ENCODE results near the gene RFX4.
"Not testable (repeated sequence)": the region's sequence is repeated elsewhere in the genome, so short reads cannot be mapped to it uniquely, and the experiment has no call there.

The RFX4 gene

GRCh38 chr12:106648736-106649135 is 65.9 kb downstream of the RFX4 start:
- no peak for FAIRE-seq

- no peak for FAIRE-seq
Measured at GRCh38 chr12:106651552-106651951, 68.7 kb downstream of the RFX4 start.

GRCh38 chr12:106652510-106653015 is 69.8 kb downstream of the RFX4 start:
- no peak for FAIRE-seq

GRCh38 chr12:106655577-106655976 is 72.8 kb downstream of the RFX4 start:
- FAIRE-seq = no peak

GRCh38 chr12:106657488-106657887 is 74.7 kb downstream of the RFX4 start:
- no peak for FAIRE-seq

- FAIRE-seq = no peak
Measured at GRCh38 chr12:106663385-106663784, 80.6 kb downstream of the RFX4 start.

GRCh38 chr12:106669216-106669615 is 86.4 kb downstream of the RFX4 start:
- no peak for FAIRE-seq

- FAIRE-seq = no peak
Measured at GRCh38 chr12:106670131-106670530, 87.3 kb downstream of the RFX4 start.

- no peak for FAIRE-seq
Measured at GRCh38 chr12:106671840-106672239, 89.0 kb downstream of the RFX4 start.

- FAIRE-seq = no peak
Measured at GRCh38 chr12:106672314-106673025, 89.7 kb downstream of the RFX4 start.

GRCh38 chr12:106673141-106673540 is 90.3 kb downstream of the RFX4 start:
- FAIRE-seq = no peak

GRCh38 chr12:106675651-106676435 is 93.0 kb downstream of the RFX4 start:
- no peak for FAIRE-seq

- FAIRE-seq = no peak
Measured at GRCh38 chr12:106679574-106679973, 96.8 kb downstream of the RFX4 start.

- no peak for FAIRE-seq
Measured at GRCh38 chr12:106680280-106680679, 97.5 kb downstream of the RFX4 start.

- FAIRE-seq = no peak
Measured at GRCh38 chr12:106681210-106681609, 98.4 kb downstream of the RFX4 start.

- no peak for FAIRE-seq
Measured at GRCh38 chr12:106682594-106683234, 99.9 kb downstream of the RFX4 start.

- no peak for FAIRE-seq
Measured at GRCh38 chr12:106684497-106684896, 101.7 kb downstream of the RFX4 start.

GRCh38 chr12:106685381-106685780 is 102.6 kb downstream of the RFX4 start:
- no peak for FAIRE-seq

- no peak for FAIRE-seq
Measured at GRCh38 chr12:106687672-106688071, 104.9 kb downstream of the RFX4 start.

- FAIRE-seq = no peak
Measured at GRCh38 chr12:106690569-106691305, 107.9 kb downstream of the RFX4 start.

- FAIRE-seq = not testable (repeated sequence)
Measured at GRCh38 chr12:106692033-106692432, 109.2 kb downstream of the RFX4 start.

- no peak for FAIRE-seq
Measured at GRCh38 chr12:106692896-106693820, 110.4 kb downstream of the RFX4 start.

Measured in TTC549 (cell line).